ENCODE results near the gene AIM2. TPM values are rescaled to one million over a fixed set of nuclear protein-coding genes. Genes with fewer than 3 reads are reported as not detected.
"Not testable (repeated sequence)": the region's sequence is repeated elsewhere in the genome, so short reads cannot be mapped to it uniquely, and the experiment has no call there.

AIM2 gene, protein sequence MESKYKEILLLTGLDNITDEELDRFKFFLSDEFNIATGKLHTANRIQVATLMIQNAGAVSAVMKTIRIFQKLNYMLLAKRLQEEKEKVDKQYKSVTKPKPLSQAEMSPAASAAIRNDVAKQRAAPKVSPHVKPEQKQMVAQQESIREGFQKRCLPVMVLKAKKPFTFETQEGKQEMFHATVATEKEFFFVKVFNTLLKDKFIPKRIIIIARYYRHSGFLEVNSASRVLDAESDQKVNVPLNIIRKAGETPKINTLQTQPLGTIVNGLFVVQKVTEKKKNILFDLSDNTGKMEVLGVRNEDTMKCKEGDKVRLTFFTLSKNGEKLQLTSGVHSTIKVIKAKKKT
- polyA plus RNA-seq (ENCODE audit: insufficient read length): 0.08 TPM
- long read RNA-seq, donor 1: 0 reads
- long read RNA-seq, donor 2: 0 reads
- long read RNA-seq, donor 3: 0 reads
- long read RNA-seq, donor 4: 0 reads
- long read RNA-seq, donor 5: 0 reads
- long read RNA-seq, donor 6: 0 reads
- long read RNA-seq, donor 7: 0 reads
- long read RNA-seq, donor 8: 0 reads

GRCh38 chr1:159076438-159077119 is at the start of gene AIM2:
AIM2 (minus strand) TSS chr1:159076766; CDS start chr1:159073499, 3,267 bp downstream.
- no peak for DNase-seq

GRCh38 chr1:159123587-159123986 is 47.0 kb upstream of the AIM2 start:
- no peak for DNase-seq

- DNase-seq: no peak
Measured at GRCh38 chr1:159122005-159122621, 45.5 kb upstream of the AIM2 start.

GRCh38 chr1:159121526-159121925 is 45.0 kb upstream of the AIM2 start:
- DNase-seq: no peak

DNA sequence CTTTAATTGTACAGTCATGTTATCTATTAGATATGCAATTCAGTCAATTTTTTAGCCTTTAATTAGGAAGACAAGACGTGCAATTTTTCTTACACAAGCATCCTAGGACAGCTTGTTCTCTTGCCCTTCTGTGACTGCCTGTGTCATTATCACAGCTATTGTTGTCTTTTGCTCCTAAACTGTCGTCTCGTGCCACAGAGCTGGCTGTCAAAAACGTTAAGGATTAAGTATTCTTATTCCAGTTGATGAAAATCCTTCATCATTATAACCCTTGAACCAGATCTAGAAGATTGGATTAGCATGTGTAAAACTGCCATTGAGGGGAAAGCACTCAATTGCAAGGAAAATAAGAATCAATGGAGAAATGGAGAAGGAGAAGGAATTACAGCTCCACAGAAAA is 43.8 kb upstream of the AIM2 start:
- DNase-seq: no peak

DNA sequence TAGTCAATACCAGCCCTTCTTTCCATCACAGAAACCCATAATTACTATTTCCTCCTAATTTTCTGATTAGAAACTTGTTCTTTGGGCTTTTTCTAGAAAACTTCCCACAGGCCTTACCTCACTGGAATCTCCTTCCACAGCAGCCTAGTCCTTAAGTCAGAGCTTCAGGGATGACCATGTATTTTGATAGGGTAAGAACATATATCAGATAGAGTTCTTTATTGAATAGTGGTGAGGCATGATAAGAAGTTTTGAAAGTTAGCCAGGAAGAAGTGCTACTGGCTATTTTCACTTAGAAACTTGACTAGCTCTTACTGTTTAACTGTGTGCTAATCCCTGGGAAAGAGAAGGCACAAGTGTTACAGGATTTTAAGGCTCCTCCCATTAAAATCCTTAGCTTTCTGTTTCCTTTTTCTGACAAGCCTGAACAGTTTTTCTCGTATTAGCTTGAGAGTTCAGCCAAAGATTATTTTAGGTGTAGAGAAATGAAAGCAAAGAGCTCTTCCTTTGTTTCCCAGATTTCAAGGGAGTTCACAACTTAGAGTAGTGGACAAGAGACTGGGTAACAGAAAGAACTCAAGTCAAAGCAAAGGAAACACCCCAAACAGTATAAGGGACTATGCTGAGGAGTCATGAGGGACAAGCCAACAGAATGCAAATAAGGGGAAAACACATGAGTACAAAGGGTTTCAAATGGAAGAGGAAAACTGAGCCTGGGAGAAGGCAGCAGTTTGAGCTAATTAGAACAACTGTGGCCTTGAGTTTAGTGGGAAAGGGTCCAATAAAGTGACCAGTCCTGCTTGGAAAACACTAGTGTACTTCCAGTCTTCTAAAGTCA is 37.2 kb upstream of the AIM2 start:
- no peak for DNase-seq

DNA sequence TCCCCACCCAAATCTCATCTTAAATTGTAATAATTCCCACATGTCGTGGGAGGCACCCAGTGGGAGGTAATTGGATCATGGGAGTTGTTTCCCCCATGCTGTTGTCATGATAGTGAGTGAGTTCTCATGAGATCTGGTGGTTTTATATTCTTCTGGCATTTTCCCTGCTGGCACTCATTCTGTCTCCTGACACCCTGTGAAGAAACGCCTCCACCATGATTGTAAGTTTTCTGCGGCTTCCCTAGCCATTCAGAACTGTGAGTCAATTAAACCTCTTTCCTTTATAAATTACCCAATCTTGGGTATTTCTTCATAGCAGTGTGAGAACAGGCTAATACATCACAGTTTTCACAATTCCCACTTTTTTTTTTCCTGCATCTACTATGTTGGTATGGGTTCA is 26.5 kb upstream of the AIM2 start:
- not testable (repeated sequence) for DNase-seq

DNA sequence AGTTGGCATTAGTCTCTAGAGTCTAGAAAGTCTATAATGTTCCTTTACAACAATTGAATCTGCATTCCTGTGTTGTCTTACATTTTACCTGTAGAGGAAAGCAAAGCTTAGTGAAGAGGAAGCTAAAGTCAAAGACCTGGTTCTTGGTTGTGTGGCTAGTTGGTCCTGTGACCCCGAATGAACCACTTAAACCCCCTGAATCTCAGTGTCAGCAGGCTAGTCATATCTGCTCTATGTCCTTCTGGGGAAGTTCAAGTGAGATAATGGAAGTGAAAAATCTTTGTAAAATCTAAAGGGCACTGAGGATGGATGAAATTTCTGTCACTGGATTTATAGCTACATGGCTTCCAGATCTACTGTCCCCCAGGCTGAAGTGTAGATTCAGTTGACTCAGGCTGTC is 24.0 kb upstream of the AIM2 start:
- DNase-seq: no peak

DNA sequence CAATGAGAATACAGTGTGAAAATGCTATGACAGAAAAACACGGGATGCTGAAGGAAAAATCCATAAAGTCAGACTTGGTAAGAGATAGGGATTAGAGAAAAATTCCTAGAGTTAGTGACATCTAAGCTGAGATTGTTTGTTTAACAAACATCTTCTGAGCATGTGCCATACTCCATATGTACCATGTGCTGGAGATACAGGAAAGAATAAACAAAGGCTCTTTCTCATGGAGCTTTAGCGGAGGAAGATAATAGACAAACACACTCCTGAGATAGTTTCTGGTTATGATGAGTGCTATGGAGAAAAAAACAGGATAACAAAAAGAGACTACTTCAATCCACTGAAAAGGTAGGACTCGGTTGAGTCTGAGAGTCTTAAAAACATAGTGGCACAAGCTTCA is 22.0 kb upstream of the AIM2 start:
- no peak for DNase-seq

GRCh38 chr1:159092036-159092760 is 15.6 kb upstream of the AIM2 start:
- DNase-seq: no peak

- no peak for DNase-seq
Measured at GRCh38 chr1:159091607-159092031, 15.1 kb upstream of the AIM2 start.

GRCh38 chr1:159091180-159091560 is 14.6 kb upstream of the AIM2 start:
- no peak for DNase-seq

DNA sequence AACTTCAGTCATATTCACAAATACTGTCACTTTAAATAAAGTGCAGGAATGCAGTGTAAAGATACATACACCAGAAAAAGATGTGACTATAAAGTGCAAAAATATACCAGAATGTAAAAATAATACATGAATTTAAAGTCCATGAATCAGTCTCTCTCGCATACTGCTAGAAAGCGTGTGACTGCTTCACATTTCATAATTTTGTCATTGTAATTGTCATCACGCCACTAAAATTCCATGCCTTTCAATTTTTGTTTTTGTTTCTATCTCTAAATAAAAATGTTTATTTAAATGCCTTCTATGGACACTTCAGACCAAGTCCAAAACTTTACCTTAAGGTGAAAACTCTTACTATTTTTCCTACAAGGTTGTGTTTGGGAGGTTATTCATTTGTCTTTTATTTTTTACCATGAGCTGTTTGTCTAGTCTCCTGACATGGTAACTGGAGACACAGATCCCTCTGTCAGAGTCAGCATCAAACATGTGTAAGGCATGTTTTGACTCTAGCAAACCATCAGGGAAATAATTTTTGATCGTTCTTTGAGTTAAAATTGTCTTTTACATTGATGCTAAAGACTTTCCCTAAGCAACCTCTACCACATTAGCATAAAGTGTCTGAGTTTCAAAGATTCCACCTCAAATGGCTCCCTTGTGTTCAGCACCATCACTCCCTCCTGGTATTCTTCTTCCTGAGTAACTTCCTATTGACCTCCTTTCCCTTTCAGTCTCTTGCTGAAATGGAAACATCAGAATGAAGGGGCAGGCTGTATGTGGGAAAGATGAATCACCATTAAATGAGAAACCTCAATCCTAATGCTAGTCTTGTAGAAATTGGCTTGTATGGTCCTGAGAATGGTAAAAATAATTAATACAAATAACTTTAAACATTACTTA is 14.0 kb upstream of the AIM2 start:
- DNase-seq: no peak

- DNase-seq: no peak
Measured at GRCh38 chr1:159089184-159089791, 12.7 kb upstream of the AIM2 start.

GRCh38 chr1:159088546-159089183 is 12.1 kb upstream of the AIM2 start:
- no peak for DNase-seq

GRCh38 chr1:159088050-159088449 is 11.5 kb upstream of the AIM2 start:
- DNase-seq: no peak

GRCh38 chr1:159084867-159085266 is 8.3 kb upstream of the AIM2 start:
- DNase-seq: no peak

GRCh38 chr1:159084152-159084551 is 7.6 kb upstream of the AIM2 start:
- no peak for DNase-seq

DNA sequence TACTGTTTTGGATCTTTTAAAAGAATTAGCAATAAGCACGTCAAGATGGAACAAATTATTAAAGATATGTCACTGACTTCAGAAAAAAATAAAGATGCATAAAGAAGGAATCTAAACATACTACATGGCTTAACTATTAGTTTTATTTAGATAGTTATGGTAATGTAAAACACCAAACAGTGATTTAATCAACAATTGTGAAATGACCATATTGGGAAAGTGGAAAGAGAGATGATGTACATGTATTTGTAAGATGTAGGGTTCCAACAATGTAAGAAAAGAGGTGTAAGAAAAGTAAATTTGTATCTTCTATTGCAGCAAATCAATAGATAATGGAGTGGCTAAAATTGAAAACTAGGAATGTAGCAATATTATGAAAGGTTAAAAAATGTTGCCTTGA is 6.4 kb upstream of the AIM2 start:
- no peak for DNase-seq
